GM08714 (cell line): Measurements from ENCODE around the gene ACOT12.
A peak's percentile ranks its signal among the peaks of the same experiment; 100 is the strongest.

Experiments used
- H3K4me3 ChIP-seq: fragments of 200-500 bp; sonication (Bioruptor generic); 2 replicates; pipeline ENCODE4 v1.5.1; 2014; ENCODE audit warnings: mild to moderate bottlenecking, low read length, inconsistent platforms
- ZNF274 ChIP-seq: IDR thresholded peaks from 2 replicates; pipeline ENCODE4 v1.6.1; 2012; ENCODE audit warnings: mild to moderate bottlenecking, low read depth, low read length

Gene ACOT12

GRCh38 chr5:81393783-81394718 lies at the start of gene ACOT12:
ACOT12 (minus strand) TSS chr5:81394134; CDS start chr5:81394114, 20 bp downstream.
- TF ChIP-seq ZNF274 = no peak
- peak within 1 kb of the TSS; percentile 43; the same call in 1 of the 2 replicates for H3K4me3 ChIP-seq

DNA sequence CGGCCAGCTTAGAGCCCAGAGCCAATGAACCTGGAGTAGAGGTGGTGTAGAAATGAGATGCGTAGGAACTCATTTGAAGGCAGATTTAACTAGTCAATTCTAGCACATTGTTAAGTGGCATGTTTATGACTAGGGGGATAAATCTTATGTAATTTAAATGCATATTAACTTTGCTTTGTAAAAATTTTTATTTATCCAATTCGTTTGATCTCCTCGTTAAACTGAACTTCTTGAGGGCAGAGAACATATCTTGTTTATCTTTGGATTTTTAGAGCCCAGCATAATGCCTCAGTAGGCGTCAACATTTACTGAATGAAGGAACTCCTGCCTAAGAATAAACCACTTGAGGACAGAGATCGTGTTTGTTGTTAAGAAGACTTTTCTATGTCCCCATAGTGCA lies 41.1 kb upstream of the ACOT12 start:
- no peak overlapping the region for H3K4me3 ChIP-seq
- no peak for TF ChIP-seq ZNF274

GRCh38 chr5:81429985-81430384 lies 36.1 kb upstream of the ACOT12 start:
- no peak for TF ChIP-seq ZNF274

DNA sequence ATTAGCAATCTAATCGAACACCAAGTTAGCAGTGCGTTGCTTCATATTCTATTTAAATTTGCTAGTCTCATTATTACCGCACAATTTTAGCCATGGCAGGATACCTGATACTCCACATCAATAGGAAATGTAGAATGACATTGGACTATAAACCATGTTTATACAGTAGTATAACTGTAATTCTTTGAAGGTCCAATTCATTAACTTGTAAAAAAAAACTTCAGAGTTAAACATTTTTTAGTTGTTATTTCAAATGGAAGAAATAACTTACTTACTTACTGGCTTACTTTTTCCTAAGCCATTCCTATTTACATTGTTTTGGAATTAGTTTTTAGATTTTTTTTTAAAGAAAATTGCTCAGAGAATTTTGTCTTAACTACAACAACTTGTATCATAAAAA lies 35.4 kb upstream of the ACOT12 start:
- H3K4me3 ChIP-seq = no peak overlapping the region
- TF ChIP-seq ZNF274 = no peak

More at GRCh38 chr5:81429985-81430384, 36.1 kb upstream of the ACOT12 start:
- no peak overlapping the region for H3K4me3 ChIP-seq

DNA sequence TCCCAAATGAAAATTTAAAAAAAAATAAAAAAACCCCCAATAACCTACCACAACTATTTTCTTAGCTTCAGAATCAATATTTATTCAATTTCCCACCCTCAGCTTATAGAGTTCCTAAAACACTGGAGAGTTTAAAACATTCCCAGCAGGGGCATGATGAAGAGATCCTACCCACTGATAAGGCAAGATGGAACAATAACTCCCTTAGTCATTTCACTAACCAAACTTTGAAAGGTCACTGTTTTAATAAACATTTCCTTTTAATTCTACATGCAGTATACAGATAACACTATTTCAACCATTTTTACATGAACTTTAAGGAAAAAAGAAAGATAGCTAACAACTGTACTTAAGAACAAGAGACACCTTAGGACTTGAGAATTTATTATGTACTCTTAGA lies 34.9 kb upstream of the ACOT12 start:
- no peak overlapping the region for H3K4me3 ChIP-seq
- TF ChIP-seq ZNF274 = no peak

- no peak overlapping the region for H3K4me3 ChIP-seq
- TF ChIP-seq ZNF274 = no peak
Observed at GRCh38 chr5:81428446-81428845, 34.5 kb upstream of the ACOT12 start.

- TF ChIP-seq ZNF274 = no peak
Observed at GRCh38 chr5:81427566-81427965, 33.6 kb upstream of the ACOT12 start.

DNA sequence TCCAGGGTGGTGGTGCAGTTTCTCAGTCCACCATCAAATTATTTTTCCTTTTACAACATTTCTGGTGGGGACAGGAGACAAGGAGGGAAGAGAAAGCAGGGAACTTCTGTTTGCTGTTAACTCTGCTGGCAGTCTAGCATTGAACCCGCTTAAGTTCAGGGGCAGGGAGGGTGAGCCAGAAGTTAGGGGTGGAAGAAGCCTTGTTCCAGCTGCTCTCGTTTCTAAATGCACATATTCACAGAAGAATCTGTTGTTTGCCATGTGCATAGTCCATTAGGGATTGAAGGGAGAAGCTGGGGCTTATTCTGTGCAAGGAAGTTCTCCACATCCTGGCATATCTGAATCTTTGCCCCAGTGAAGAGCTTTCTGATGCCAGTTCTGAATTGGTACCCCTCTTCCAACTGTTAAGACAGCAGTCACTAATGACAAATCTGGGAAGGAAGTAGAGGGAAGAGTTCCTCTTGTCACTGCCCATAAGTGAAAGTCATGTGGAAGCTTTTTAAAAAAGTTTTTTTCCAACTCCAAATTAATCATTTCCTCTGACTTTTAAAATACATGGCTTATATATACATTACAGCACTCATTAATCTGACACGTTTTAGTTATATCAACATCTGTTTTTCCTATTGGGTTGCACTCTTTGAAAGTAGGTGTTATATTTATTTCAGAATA lies 32.6 kb upstream of the ACOT12 start:
- no peak for TF ChIP-seq ZNF274
- H3K4me3 ChIP-seq = no peak overlapping the region

More at GRCh38 chr5:81427566-81427965, 33.6 kb upstream of the ACOT12 start:
- no peak overlapping the region for H3K4me3 ChIP-seq

DNA sequence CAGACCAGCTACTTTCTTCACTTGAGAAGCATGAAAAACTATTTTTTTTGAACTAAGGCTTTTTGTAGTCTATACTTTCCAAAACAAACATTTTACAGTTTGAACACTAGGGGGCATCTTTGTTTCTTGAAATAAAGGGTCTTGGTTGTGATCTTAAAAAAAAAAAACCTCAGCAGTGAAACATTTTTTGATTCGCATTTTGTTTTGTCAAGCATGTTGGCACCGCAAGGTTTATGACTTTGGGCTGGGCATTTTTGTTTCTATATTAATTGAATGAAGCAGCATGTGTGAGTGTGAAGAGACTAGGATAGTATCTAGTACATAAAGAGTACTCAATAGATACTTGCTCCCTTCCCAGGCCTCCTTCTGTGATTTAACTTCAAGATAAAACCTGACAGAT lies 31.6 kb upstream of the ACOT12 start:
- TF ChIP-seq ZNF274 = no peak
- no peak overlapping the region for H3K4me3 ChIP-seq

- no peak overlapping the region for H3K4me3 ChIP-seq
- no peak for TF ChIP-seq ZNF274
Observed at GRCh38 chr5:81424728-81425127, 30.8 kb upstream of the ACOT12 start.

GRCh38 chr5:81422671-81423070 lies 28.7 kb upstream of the ACOT12 start:
- H3K4me3 ChIP-seq = no peak overlapping the region
- no peak for TF ChIP-seq ZNF274

GRCh38 chr5:81420039-81420667 lies 26.2 kb upstream of the ACOT12 start:
- no peak for TF ChIP-seq ZNF274
- no peak overlapping the region for H3K4me3 ChIP-seq

DNA sequence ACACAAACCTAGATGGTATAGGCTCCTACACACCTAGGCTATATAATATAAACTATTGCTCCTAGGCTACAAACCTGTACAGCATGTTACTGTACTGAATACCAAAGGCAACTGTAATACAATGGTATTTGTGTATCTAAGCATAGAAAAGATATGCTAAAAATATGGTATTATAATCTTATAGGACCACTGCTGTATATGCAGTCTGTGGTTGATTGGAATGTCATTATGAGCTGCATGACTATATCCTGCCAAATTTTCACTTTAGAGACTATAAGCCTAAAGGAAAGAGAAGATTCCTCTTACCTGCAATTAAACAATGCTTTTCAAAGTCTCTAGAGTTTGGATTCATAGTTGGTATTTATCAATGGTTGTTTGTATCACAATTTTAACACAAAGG lies 24.7 kb upstream of the ACOT12 start:
- no peak for TF ChIP-seq ZNF274
- no peak overlapping the region for H3K4me3 ChIP-seq

- no peak overlapping the region for H3K4me3 ChIP-seq
- TF ChIP-seq ZNF274 = no peak
Observed at GRCh38 chr5:81417052-81417451, 23.1 kb upstream of the ACOT12 start.
